Measurements from ENCODE around the gene SNX6. TPM values are rescaled to one million over a fixed set of nuclear protein-coding genes. Genes with fewer than 3 reads are reported as not detected.

The SNX6 gene
- total RNA-seq, 4 donors from 2014 or later, result 60.8 to 118 (median 80.5) TPM

GRCh38 chr14:34593740-34594375 is 36.1 kb downstream of the SNX6 start:
- no peaks in the 10 kb centered on the region for H3K9me3 ChIP-seq
- DNase-seq (ENCODE audit: low spot score in 2 of 2), result peak; percentile 34 to 60
- TF ChIP-seq, protein P1, sequence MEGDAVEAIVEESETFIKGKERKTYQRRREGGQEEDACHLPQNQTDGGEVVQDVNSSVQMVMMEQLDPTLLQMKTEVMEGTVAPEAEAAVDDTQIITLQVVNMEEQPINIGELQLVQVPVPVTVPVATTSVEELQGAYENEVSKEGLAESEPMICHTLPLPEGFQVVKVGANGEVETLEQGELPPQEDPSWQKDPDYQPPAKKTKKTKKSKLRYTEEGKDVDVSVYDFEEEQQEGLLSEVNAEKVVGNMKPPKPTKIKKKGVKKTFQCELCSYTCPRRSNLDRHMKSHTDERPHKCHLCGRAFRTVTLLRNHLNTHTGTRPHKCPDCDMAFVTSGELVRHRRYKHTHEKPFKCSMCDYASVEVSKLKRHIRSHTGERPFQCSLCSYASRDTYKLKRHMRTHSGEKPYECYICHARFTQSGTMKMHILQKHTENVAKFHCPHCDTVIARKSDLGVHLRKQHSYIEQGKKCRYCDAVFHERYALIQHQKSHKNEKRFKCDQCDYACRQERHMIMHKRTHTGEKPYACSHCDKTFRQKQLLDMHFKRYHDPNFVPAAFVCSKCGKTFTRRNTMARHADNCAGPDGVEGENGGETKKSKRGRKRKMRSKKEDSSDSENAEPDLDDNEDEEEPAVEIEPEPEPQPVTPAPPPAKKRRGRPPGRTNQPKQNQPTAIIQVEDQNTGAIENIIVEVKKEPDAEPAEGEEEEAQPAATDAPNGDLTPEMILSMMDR (IDR thresholded peaks at IDR 0.05), result no peak
- peak in 1 of 2 donors; percentile 70 for TF ChIP-seq EP300 (IDR thresholded peaks at IDR 0.05)
- H3K36me3 ChIP-seq, result peaks cover 0 to 100% (median 27%) of the 10 kb centered on the region in 3 donors
- H3K27me3 ChIP-seq, result no peaks in the 10 kb centered on the region
- H3K4me1 ChIP-seq, result peaks cover 0 to 14% (median 0%) of the 10 kb centered on the region in 4 donors
- 80 to 82% methylated on average over 11 of the region's 11 CpGs for WGBS, 2 donors
- H3K4me3 ChIP-seq, result no peak overlapping the region
- peak overlapping the region in 2 of 4 donors; percentile 57 to 73 for H3K27ac ChIP-seq

DNA sequence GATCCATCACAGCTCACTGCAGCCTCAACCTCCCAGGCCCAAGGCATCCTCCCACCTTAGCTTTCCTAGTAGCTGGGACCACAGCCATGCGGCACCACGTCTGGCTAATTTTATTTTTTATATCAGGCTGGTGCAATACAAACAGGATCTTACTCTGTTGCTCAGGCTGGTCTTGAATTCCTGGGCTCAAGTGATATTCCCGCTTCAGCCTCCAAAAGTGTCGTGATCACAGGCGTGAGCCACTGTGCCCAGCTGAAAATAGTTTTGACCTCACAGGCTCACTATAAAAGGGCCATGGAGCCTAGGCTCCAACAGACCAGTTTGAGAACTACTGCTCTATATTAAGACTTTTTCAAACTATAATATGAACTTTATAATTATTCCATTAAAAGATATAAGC is 37.3 kb downstream of the SNX6 start:
- Histone ChIP-seq H3K27ac (no peak overlapping the region), H3K9me3 (no peaks in the 10 kb centered on the region), H3K4me3 (no peak overlapping the region), H3K36me3 (peaks cover 2 to 100% (median 19%) of the 10 kb centered on the region in 3 donors), H3K27me3 (no peaks in the 10 kb centered on the region), H3K4me1 (peaks cover 0 to 14% (median 0%) of the 10 kb centered on the region in 4 donors)
- no peak for DNase-seq (ENCODE audit: low spot score in 2 of 2)
- TF ChIP-seq, protein P1 (IDR thresholded peaks at IDR 0.05), result no peak
- TF ChIP-seq EP300 (IDR thresholded peaks at IDR 0.05) (no peak), POLR2A (IDR thresholded peaks at IDR 0.05) (no peak)
- WGBS, 2 donors, result 91 to 92% methylated on average over 5 of the region's 5 CpGs

DNA sequence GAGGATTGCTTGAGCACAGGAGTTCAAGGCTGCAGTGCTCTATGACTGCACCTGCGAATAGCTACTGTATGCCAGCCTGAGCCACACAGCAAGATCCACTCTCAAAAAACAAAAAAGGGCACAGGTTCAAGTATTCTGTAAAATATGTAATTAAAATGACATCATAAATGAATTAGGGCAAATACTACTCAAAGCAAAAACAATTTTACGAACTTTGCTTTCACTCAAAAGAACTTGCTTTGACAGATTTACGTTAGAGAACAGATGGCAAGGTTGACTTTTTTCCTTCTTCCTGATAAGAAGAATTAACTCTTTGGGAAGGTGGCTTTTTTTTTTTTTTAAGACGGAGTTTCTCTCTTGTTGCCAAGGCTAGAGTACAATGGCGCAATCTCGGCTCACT is 46.4 kb downstream of the SNX6 start:
- WGBS, 2 donors, result 84 to 93% methylated on average over 6 of the region's 6 CpGs
- TF ChIP-seq EP300 (IDR thresholded peaks at IDR 0.05), result no peak
- no peak for TF ChIP-seq POLR2A (IDR thresholded peaks at IDR 0.05)
- TF ChIP-seq, protein P1 (IDR thresholded peaks at IDR 0.05), result no peak
- H3K4me3 ChIP-seq, result no peak overlapping the region
- H3K27ac ChIP-seq, result no peak overlapping the region
- no peaks in the 10 kb centered on the region for H3K27me3 ChIP-seq
- no peak for DNase-seq (ENCODE audit: low spot score in 2 of 2)
- no peaks in the 10 kb centered on the region for H3K9me3 ChIP-seq
- H3K4me1 ChIP-seq, result peaks cover 0 to 3% (median 0%) of the 10 kb centered on the region in 4 donors
- peaks cover 2 to 85% (median 21%) of the 10 kb centered on the region in 3 donors for H3K36me3 ChIP-seq

GRCh38 chr14:34582117-34582680 is 47.7 kb downstream of the SNX6 start:
- TF ChIP-seq EP300 (IDR thresholded peaks at IDR 0.05) (no peak), POLR2A (IDR thresholded peaks at IDR 0.05) (no peak)
- Histone ChIP-seq H3K36me3 (peaks cover 0 to 84% (median 21%) of the 10 kb centered on the region in 3 donors), H3K9me3 (no peaks in the 10 kb centered on the region), H3K4me1 (peaks cover 0 to 3% (median 0%) of the 10 kb centered on the region in 4 donors), H3K4me3 (no peak overlapping the region), H3K27ac (no peak overlapping the region), H3K27me3 (no peaks in the 10 kb centered on the region)
- no peak for DNase-seq (ENCODE audit: low spot score in 2 of 2)
- WGBS, 2 donors, result 97 to 98% methylated on average over 11 of the region's 11 CpGs

DNA sequence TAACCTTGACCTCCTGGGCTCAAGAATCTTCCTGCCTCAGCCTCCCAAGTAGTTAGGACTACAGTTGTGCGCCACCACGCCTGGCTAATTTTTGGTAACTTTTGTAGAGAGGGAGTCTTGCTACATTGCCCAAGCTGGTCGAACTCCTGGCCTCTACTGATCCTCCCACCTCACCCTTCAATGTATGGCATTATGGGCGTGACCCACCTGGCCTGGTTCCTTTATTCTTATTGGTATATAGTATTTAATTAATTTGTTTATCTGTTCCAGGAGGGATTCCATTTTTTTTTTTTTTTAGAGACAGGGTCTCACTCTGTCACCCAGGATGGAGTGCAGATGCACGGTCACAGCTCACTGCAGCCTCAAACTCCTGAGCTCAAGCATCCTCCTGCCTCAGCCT is 49.6 kb downstream of the SNX6 start:
- Histone ChIP-seq H3K27ac (no peak overlapping the region), H3K4me3 (no peak overlapping the region), H3K36me3 (peaks cover 0 to 80% (median 13%) of the 10 kb centered on the region in 3 donors), H3K27me3 (no peaks in the 10 kb centered on the region), H3K9me3 (no peaks in the 10 kb centered on the region), H3K4me1 (peaks cover 0 to 3% (median 0%) of the 10 kb centered on the region in 4 donors)
- DNase-seq (ENCODE audit: low spot score in 2 of 2), result no peak
- TF ChIP-seq, protein P1 (IDR thresholded peaks at IDR 0.05), result no peak
- no peak for TF ChIP-seq EP300 (IDR thresholded peaks at IDR 0.05)
- TF ChIP-seq POLR2A (IDR thresholded peaks at IDR 0.05), result no peak
- WGBS, 2 donors, result 96 to 97% methylated on average over 5 of the region's 5 CpGs

All from tibial nerve (tissue), 4 donors.